IMR-90 (cell line): ENCODE measurements around the gene CERS6.

Source experiments
- CTCF ChIP-seq: conservative IDR thresholded peaks from 2 replicates; pipeline ENCODE4 v1.5.1; 2012; ENCODE audit warnings: mild to moderate bottlenecking, low read depth, low read length, improper control_type of control experiment
- FOS ChIP-seq: fragments of 150-350 bp; IDR thresholded peaks from 2 replicates; pipeline ENCODE4 v1.6.1; 2016; ENCODE audit warnings: low read depth, low read length
- MAZ ChIP-seq: IDR thresholded peaks from 2 replicates; pipeline ENCODE4 v1.6.1; 2012; ENCODE audit warnings: low read depth, mild to moderate bottlenecking, low read length, improper control_type of control experiment, moderate library complexity, borderline replicate concordance
- POLR2A ChIP-seq: IDR thresholded peaks from 2 replicates; pipeline ENCODE4 v1.6.1; 2012; ENCODE audit warnings: mild to moderate bottlenecking, low read depth, low read length
- RFX5 ChIP-seq: IDR thresholded peaks from 2 replicates; pipeline ENCODE4 v1.8.0; 2012; ENCODE audit warnings: low read depth, mild to moderate bottlenecking, low read length, moderate library complexity
- TF ChIP-seq, protein P1 (sequence below): fragments of 150-350 bp; IDR thresholded peaks from 2 replicates; pipeline ENCODE4 v1.6.1; 2016; ENCODE audit warnings: low read depth, mild to moderate bottlenecking, low read length, moderate library complexity, borderline replicate concordance

DNA sequence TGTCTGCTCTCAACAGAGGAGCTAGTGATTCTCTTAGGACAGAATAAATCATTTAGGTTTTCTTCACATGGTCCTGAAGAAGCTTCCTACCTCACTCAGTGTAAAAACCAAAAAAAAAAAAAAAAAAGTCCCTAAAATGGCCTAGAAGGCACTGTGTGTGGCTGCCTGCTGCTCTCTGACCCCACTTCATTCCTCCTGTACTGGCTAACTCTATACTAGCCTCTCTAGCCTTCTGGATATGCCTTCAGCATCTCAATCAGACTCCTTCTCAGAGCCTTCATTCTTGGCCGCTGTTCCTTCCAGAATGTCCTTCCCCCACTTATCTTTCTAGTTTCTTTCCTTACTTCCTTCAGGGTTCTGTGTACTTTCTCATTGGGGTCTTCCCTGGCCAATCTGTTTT, 82.1 kb downstream of the CERS6 start:
- TF ChIP-seq CTCF = no peak
- TF ChIP-seq, protein P1, sequence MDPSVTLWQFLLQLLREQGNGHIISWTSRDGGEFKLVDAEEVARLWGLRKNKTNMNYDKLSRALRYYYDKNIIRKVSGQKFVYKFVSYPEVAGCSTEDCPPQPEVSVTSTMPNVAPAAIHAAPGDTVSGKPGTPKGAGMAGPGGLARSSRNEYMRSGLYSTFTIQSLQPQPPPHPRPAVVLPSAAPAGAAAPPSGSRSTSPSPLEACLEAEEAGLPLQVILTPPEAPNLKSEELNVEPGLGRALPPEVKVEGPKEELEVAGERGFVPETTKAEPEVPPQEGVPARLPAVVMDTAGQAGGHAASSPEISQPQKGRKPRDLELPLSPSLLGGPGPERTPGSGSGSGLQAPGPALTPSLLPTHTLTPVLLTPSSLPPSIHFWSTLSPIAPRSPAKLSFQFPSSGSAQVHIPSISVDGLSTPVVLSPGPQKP = no peak
- no peak for TF ChIP-seq MAZ
- TF ChIP-seq POLR2A = no peak
- TF ChIP-seq RFX5 = no peak
- no peak for TF ChIP-seq FOS
